Right atrium auricular region (tissue), 2 donors: Measurements from ENCODE around the gene CLCF1. TPM values are rescaled to one million over a fixed set of nuclear protein-coding genes. Genes with fewer than 3 reads are reported as not detected.

Experiments used
- DNase-seq: peaks from one replicate; pipeline ENCODE4 v3.0.0-alpha.2; 2019; ENCODE audit warnings: low spot score
- H3K27ac ChIP-seq, 2 donors: fragments of 200-600 bp; sonication (generic); 1 replicate in 1 of 2; 2 replicates in 1 of 2; pipeline ENCODE4 v1.5.1; 2016 to 2019
- H3K27me3 ChIP-seq, 2 donors: fragments of 200-600 bp; sonication (generic); one replicate each; pipeline versions ENCODE4 v1.5.1 to v1.6.0; 2017 to 2019
- H3K36me3 ChIP-seq: fragments of 200-600 bp; sonication (generic); one replicate; pipeline ENCODE4 v1.5.1; 2016
- H3K4me1 ChIP-seq, 2 donors: fragments of 200-600 bp; sonication (generic); one replicate each; pipeline versions ENCODE4 v1.5.1 to v1.6.0; 2017 to 2019
- H3K4me3 ChIP-seq, 2 donors: fragments of 200-600 bp; sonication (generic); 1 replicate in 1 of 2; 2 replicates in 1 of 2; pipeline ENCODE4 v1.5.1; 2017 to 2019; ENCODE audit warnings: mild to moderate bottlenecking in 1 of 2, moderate library complexity in 1 of 2
- H3K9me3 ChIP-seq, 2 donors: fragments of 200-600 bp; sonication (generic); one replicate each; pipeline ENCODE4 v1.5.1; 2019
- total RNA-seq, 2 donors: library from RNA; depleted of rRNA; stranded (reverse); fragments of >200 nt; gene quantifications; one replicate each; pipeline ENCODE4 v1.1.0, GENCODE V29; 2016
- TF ChIP-seq, protein P1 (sequence below), 2 donors: fragments of 200-600 bp; sonication (generic); IDR thresholded peaks; one replicate each; pipeline ENCODE4 v1.5.1; 2019; ENCODE audit warnings: antibody characterized with exemption in 2 of 2

CLCF1 gene
- total RNA-seq, 2 donors from 2014 or later, result 2.7 to 18.0 TPM

DNA sequence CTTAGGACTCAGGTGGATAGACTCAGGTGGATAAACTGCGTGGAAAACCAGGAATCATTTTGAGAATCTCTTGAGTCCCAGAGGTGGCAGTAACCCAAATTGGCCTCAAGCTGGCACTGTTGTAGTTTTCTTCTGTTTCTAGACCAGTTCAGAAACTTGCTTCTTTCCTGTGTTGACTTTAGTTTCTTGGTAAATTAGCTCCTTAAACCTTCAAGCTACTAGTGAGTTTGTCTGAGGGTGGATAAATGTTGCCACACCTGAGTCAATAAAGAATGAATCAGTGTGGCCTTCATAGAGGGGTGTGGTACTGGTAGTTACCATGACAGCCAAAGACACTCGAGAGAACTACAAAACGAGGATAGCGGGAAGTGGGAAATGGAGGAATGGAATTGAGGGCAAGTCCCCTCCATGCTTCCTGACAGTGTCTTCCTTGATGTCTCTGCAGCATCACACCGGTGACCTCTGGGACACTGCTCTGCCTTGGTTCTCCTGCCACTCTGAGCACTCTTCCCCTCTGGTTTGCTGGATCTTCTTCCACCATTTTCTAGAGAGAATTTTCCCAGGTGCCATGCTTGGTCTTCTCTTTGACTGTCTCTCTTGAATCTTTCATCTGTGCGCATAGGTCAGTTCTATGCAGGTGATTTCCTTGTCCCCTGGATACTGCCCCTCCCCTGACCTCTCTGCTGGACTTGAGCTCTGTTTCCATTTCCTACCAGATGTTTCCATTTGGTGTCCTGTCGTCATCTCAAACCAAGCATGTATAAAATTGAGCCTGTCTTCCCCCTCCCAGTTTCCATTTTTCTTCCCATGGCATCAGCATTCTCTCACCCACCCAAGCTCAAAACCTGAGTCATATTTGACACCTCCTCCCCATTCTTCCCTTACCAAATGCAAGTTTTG lies 27.2 kb downstream of the CLCF1 start:
- DNase-seq, result no peak
- Histone ChIP-seq H3K27ac (no peak overlapping the region), H3K9me3 (no peaks in the 10 kb centered on the region), H3K4me1 (peaks cover 0 to 23% of the 10 kb centered on the region in 2 donors), H3K4me3 (no peak overlapping the region), H3K27me3 (no peaks in the 10 kb centered on the region), H3K36me3 (no peaks in the 10 kb centered on the region)
- TF ChIP-seq, protein P1, sequence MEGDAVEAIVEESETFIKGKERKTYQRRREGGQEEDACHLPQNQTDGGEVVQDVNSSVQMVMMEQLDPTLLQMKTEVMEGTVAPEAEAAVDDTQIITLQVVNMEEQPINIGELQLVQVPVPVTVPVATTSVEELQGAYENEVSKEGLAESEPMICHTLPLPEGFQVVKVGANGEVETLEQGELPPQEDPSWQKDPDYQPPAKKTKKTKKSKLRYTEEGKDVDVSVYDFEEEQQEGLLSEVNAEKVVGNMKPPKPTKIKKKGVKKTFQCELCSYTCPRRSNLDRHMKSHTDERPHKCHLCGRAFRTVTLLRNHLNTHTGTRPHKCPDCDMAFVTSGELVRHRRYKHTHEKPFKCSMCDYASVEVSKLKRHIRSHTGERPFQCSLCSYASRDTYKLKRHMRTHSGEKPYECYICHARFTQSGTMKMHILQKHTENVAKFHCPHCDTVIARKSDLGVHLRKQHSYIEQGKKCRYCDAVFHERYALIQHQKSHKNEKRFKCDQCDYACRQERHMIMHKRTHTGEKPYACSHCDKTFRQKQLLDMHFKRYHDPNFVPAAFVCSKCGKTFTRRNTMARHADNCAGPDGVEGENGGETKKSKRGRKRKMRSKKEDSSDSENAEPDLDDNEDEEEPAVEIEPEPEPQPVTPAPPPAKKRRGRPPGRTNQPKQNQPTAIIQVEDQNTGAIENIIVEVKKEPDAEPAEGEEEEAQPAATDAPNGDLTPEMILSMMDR (IDR thresholded peaks at IDR 0.05), result peak in 1 of 2 donors; percentile 53

DNA sequence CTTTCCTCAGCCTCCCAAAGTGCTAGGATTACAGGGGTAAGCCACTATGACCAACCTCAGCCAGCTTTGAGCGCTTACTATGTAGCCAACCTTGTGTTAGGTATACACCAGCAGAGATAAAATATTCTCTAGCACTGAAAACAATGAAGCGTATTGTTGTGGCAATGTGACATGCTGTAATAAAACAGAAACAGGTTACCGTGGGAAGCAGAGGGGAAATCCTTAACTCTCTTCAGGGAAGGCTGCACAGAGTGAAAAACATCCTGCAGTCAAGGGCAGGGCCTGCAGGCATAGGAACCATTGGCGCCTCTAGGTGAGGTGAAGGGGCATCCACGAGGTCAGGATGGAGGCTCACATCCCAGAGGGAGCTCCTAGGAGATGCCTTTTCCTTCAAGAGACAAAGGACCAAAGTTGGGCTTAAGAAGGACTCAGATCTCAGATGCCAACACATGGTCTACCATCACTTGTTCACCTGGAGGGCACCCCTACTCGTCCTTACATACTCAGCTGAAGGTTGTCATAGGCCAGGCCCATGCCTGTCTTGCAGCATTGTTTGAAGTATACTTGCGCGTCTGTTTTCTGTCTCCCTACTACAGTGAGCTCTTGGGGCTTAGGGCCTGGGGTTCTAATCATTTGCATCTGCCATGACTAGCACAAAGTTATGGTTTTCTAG lies 28.0 kb downstream of the CLCF1 start:
- TF ChIP-seq, protein P1 (IDR thresholded peaks at IDR 0.05), result no peak

DNA sequence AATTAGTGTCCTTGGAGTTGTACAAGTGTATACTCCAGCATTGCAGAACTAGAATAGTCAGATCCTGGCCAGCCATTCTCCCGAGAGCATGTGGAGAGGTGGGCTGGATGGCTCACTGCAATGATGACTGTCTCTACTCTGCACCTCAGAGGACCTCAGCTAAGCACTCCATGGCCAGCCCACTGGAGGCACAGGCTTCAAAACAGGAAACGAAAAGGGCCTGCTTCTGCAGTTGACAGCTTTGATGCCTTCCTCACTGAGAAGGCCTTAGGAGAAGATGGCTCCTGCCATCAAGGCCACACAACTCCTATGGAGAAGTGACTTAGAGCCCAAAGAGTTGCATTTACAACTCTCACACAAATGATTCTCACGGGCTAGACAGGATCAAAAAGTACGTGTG lies 29.1 kb downstream of the CLCF1 start:
- Histone ChIP-seq H3K4me3 (no peak overlapping the region), H3K4me1 (peaks cover 0 to 7% of the 10 kb centered on the region in 2 donors), H3K27me3 (no peaks in the 10 kb centered on the region), H3K36me3 (no peaks in the 10 kb centered on the region), H3K9me3 (no peaks in the 10 kb centered on the region), H3K27ac (no peak overlapping the region)
- TF ChIP-seq, protein P1 (IDR thresholded peaks at IDR 0.05), result no peak
- DNase-seq, result no peak

More for the DNA sequence above, 28.0 kb downstream of the CLCF1 start:
- Histone ChIP-seq H3K4me3 (no peak overlapping the region), H3K4me1 (peaks cover 0 to 16% of the 10 kb centered on the region in 2 donors), H3K27me3 (no peaks in the 10 kb centered on the region), H3K9me3 (no peaks in the 10 kb centered on the region), H3K27ac (no peak overlapping the region), H3K36me3 (no peaks in the 10 kb centered on the region)
- no peak for DNase-seq

DNA sequence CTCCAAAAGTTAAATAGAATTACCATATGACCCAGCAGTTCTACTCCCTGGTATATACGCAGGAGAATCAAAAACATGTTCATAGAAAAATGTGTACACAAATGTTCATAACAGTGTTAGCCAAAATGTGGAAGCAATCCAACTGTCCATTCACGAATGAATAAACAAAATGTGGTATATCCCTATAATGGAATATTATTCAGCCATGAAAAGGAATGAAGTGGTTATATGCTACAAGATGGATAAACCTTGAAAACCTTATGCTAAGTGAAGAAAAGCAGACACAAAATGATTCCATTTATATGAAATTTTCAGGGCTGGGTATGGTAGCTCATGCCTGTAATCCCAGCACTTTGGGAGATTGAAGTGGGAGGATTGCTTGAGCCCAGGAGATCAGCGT lies 36.1 kb downstream of the CLCF1 start:
- no peak for DNase-seq
- TF ChIP-seq, protein P1 (IDR thresholded peaks at IDR 0.05), result no peak
- Histone ChIP-seq H3K4me1 (no peaks in the 10 kb centered on the region), H3K9me3 (no peaks in the 10 kb centered on the region), H3K27ac (no peak overlapping the region), H3K27me3 (no peaks in the 10 kb centered on the region), H3K36me3 (no peaks in the 10 kb centered on the region), H3K4me3 (no peak overlapping the region)

DNA sequence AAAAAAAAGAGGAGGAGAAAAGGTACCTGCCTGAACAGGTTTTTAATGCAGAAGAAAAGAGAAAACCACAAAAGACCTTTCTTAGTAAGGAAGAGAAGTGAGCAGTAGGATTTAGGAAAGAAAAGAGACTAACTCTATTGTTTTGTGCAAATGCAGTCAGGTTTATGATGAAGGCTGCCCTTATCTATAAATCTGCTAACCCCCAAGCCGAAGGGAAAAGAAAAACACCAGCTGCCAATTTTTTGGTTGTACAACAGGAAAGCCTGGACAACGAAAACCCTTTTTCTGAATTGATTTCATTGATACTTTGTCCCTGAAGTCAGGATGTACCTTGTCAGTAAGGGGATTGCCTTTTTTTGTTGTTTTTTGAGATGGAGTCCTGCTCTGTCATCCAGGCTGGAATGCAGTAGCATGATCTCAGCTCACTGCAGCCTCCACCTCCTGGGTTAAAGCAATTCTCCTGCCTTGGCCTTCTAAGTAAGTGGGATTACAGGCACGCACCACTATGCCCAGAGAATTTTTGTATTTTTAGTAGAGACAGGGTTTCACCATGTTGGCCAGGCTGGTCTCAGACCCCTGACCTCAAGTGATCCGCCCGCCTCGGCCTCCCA lies 41.2 kb downstream of the CLCF1 start:
- Histone ChIP-seq H3K36me3 (no peaks in the 10 kb centered on the region), H3K4me1 (no peaks in the 10 kb centered on the region), H3K27ac (no peak overlapping the region), H3K4me3 (no peak overlapping the region), H3K9me3 (no peaks in the 10 kb centered on the region), H3K27me3 (no peaks in the 10 kb centered on the region)
- TF ChIP-seq, protein P1 (IDR thresholded peaks at IDR 0.05), result no peak
- no peak for DNase-seq
